ENCODE measurements around the gene MPC1. TPM values are rescaled to one million over a fixed set of nuclear protein-coding genes. Genes with fewer than 3 reads are reported as not detected.

MPC1 gene
- total RNA-seq, 4 donors from 2014 or later: 31.9 to 54.0 (median 42.5) TPM

- Histone ChIP-seq H3K4me1 (no peaks in the 10 kb centered on the region), H3K9me3 (no peaks in the 10 kb centered on the region), H3K27me3 (no peaks in the 10 kb centered on the region), H3K4me3 (no peak overlapping the region), H3K36me3 (peaks cover 51% of the 10 kb centered on the region), H3K27ac (no peak overlapping the region)
- TF ChIP-seq POLR2A (IDR thresholded peaks at IDR 0.05): no peak
- TF ChIP-seq CTCF (IDR thresholded peaks at IDR 0.05): no peak
- no peak for TF ChIP-seq EP300 (IDR thresholded peaks at IDR 0.05)
- TF ChIP-seq POLR2AphosphoS5 (IDR thresholded peaks at IDR 0.05): no peak
- no peak for DNase-seq (ENCODE audit: low spot score in 2 of 2)
- WGBS: 95% methylated on average over 20 of the region's 20 CpGs
Measured at GRCh38 chr6:166422201-166422940, 39.6 kb upstream of the MPC1 start.

GRCh38 chr6:166420351-166420750 is 37.6 kb upstream of the MPC1 start:
- WGBS: 68% methylated on average over 6 of the region's 6 CpGs

GRCh38 chr6:166419717-166420116 is 37.0 kb upstream of the MPC1 start:
- 95% methylated on average over 13 of the region's 15 CpGs for WGBS
- H3K9me3 ChIP-seq: no peaks in the 10 kb centered on the region
- H3K27ac ChIP-seq: no peak overlapping the region
- DNase-seq (ENCODE audit: low spot score in 2 of 2): no peak
- no peak for TF ChIP-seq POLR2A (IDR thresholded peaks at IDR 0.05)
- TF ChIP-seq EP300 (IDR thresholded peaks at IDR 0.05): no peak
- no peak for TF ChIP-seq CTCF (IDR thresholded peaks at IDR 0.05)
- no peak for TF ChIP-seq POLR2AphosphoS5 (IDR thresholded peaks at IDR 0.05)
- peaks cover 58% of the 10 kb centered on the region for H3K36me3 ChIP-seq
- H3K4me1 ChIP-seq: no peaks in the 10 kb centered on the region
- no peaks in the 10 kb centered on the region for H3K27me3 ChIP-seq
- no peak overlapping the region for H3K4me3 ChIP-seq

More at GRCh38 chr6:166420351-166420750, 37.6 kb upstream of the MPC1 start:
- Histone ChIP-seq H3K4me1 (no peaks in the 10 kb centered on the region), H3K27ac (no peak overlapping the region), H3K27me3 (no peaks in the 10 kb centered on the region), H3K4me3 (no peak overlapping the region), H3K36me3 (peaks cover 56% of the 10 kb centered on the region), H3K9me3 (no peaks in the 10 kb centered on the region)
- no peak for TF ChIP-seq EP300 (IDR thresholded peaks at IDR 0.05)
- no peak for TF ChIP-seq POLR2A (IDR thresholded peaks at IDR 0.05)
- no peak for TF ChIP-seq CTCF (IDR thresholded peaks at IDR 0.05)
- TF ChIP-seq POLR2AphosphoS5 (IDR thresholded peaks at IDR 0.05): no peak
- no peak for DNase-seq (ENCODE audit: low spot score in 2 of 2)

- WGBS: 77% methylated on average over 7 of the region's 7 CpGs
- H3K36me3 ChIP-seq: peaks cover 58% of the 10 kb centered on the region
Measured at GRCh38 chr6:166419286-166419685, 36.5 kb upstream of the MPC1 start.

More at GRCh38 chr6:166419286-166419685, 36.5 kb upstream of the MPC1 start:
- no peak for DNase-seq (ENCODE audit: low spot score in 2 of 2)
- Histone ChIP-seq H3K27ac (no peak overlapping the region), H3K9me3 (no peaks in the 10 kb centered on the region), H3K4me1 (no peaks in the 10 kb centered on the region), H3K27me3 (no peaks in the 10 kb centered on the region), H3K4me3 (no peak overlapping the region)
- TF ChIP-seq POLR2A (IDR thresholded peaks at IDR 0.05): no peak
- no peak for TF ChIP-seq EP300 (IDR thresholded peaks at IDR 0.05)
- no peak for TF ChIP-seq POLR2AphosphoS5 (IDR thresholded peaks at IDR 0.05)
- TF ChIP-seq CTCF (IDR thresholded peaks at IDR 0.05): no peak
